Epithelial cell of alveolus of lung (primary cell): ENCODE measurements around the gene KRTAP27-1. TPM values are rescaled to one million over a fixed set of nuclear protein-coding genes. Genes with fewer than 3 reads are reported as not detected.

Source experiments
- total RNA-seq: library from RNA; depleted of rRNA; stranded (reverse); fragments of >200 nt; gene quantifications from 2 replicates; pipeline ENCODE4 v1.2.1, GENCODE V29; 2015

The KRTAP27-1 gene
- total RNA-seq, result not detected in 2 replicates

GRCh38 chr21:30337276-30337744 is at the start of gene KRTAP27-1:
KRTAP27-1 (minus strand) TSS chr21:30337694; CDS start chr21:30337668, 26 bp downstream.

GRCh38 chr21:30372139-30372770 is 34.8 kb upstream of the KRTAP27-1 start, which contains the start of gene KRTAP13-2:
KRTAP13-2 (minus strand) TSS chr21:30372271; CDS start chr21:30372213, 58 bp downstream.

GRCh38 chr21:30348506-30348905 is 11.0 kb upstream of the KRTAP27-1 start, which contains the start of gene KRTAP23-1:
KRTAP23-1 (minus strand) TSS chr21:30348606; CDS start chr21:30348606, 0 bp downstream.

GRCh38 chr21:30320215-30320614 is 17.3 kb downstream of the KRTAP27-1 start, which contains the start of gene KRTAP26-1:
KRTAP26-1 (minus strand) TSS chr21:30320315; CDS start chr21:30320035, 280 bp downstream.

DNA sequence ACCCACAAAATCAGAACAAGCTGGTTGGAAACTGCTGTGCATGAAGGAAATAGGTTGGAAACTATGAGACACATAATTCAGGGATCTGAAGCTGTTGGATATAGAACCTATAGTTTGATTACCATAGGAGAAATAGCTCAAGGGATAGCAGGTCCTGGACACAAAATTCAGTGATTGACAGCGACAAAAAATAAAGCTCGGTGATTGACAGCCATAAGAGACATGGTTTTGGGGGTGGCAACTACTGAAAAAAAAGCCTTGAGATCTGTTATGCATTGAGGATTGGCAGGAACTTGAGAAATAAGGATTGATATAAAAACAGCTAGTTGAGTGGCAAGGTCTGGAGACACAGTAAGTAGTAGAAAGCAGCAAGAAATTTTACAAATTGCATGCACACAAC is 48.3 kb downstream of the KRTAP27-1 start, which contains the start of gene KRTAP25-1:
Gene KRTAP25-1 (minus strand): TSS at position 300 of the 400 bp plus-strand sequence. CDS start 24 bp downstream, at position 276.

Other genes starting within 250 kb of the KRTAP27-1 start
- not detected in 2 replicates for gene CLDN17, start 170.9 kb downstream of the KRTAP27-1 start, total RNA-seq
- not detected in 2 replicates for gene CLDN8, start 121.6 kb downstream of the KRTAP27-1 start, total RNA-seq
- not detected in 2 replicates for gene KRTAP24-1, start 54.7 kb downstream of the KRTAP27-1 start, total RNA-seq
- gene KRTAP25-1, start 48.2 kb downstream of the KRTAP27-1 start, total RNA-seq, result not detected in 2 replicates
- gene KRTAP26-1, start 17.4 kb downstream of the KRTAP27-1 start, total RNA-seq, result not detected in 2 replicates
- gene KRTAP23-1, start 10.9 kb upstream of the KRTAP27-1 start, total RNA-seq, result not detected in 2 replicates
- gene KRTAP13-2, start 34.6 kb upstream of the KRTAP27-1 start, total RNA-seq, result not detected in 2 replicates
- not detected in 2 replicates for gene KRTAP13-1, start 58.3 kb upstream of the KRTAP27-1 start, total RNA-seq
- gene KRTAP13-3, start 88.2 kb upstream of the KRTAP27-1 start, total RNA-seq, result not detected in 2 replicates
- not detected in 2 replicates for gene KRTAP13-4, start 92.5 kb upstream of the KRTAP27-1 start, total RNA-seq
- not detected in 2 replicates for gene KRTAP15-1, start 102.6 kb upstream of the KRTAP27-1 start, total RNA-seq
- gene KRTAP19-1, start 142.7 kb upstream of the KRTAP27-1 start, total RNA-seq, result not detected in 2 replicates
- gene KRTAP19-2, start 149.7 kb upstream of the KRTAP27-1 start, total RNA-seq, result not detected in 2 replicates
- gene KRTAP19-3, start 154.3 kb upstream of the KRTAP27-1 start, total RNA-seq, result not detected in 2 replicates
- not detected in 2 replicates for gene KRTAP19-4, start 159.5 kb upstream of the KRTAP27-1 start, total RNA-seq
- gene KRTAP19-5, start 164.4 kb upstream of the KRTAP27-1 start, total RNA-seq, result not detected in 2 replicates
- not detected in 2 replicates for gene KRTAP19-6, start 204.2 kb upstream of the KRTAP27-1 start, total RNA-seq
- not detected in 2 replicates for gene KRTAP19-7, start 223.6 kb upstream of the KRTAP27-1 start, total RNA-seq